ENCODE measurements around the gene CFAP206.

CFAP206 gene

DNA sequence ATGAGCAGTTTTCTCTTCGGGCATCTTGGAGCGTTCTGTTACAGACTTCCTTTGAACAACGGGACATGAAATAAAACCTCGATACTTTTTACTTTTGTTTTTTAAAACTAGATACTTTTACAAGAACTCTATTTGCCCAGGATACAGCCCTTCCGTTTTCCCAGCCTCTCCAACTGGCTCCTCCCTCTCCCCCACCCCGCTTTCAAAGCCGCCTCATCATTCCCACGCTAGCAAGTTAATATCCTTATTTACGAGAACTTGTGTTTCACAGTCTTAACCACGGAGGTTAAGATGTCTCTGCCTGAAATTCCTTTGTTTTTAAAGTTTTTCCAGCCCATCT, 241 bp upstream of the CFAP206 start:
- TF ChIP-seq, protein P1, sequence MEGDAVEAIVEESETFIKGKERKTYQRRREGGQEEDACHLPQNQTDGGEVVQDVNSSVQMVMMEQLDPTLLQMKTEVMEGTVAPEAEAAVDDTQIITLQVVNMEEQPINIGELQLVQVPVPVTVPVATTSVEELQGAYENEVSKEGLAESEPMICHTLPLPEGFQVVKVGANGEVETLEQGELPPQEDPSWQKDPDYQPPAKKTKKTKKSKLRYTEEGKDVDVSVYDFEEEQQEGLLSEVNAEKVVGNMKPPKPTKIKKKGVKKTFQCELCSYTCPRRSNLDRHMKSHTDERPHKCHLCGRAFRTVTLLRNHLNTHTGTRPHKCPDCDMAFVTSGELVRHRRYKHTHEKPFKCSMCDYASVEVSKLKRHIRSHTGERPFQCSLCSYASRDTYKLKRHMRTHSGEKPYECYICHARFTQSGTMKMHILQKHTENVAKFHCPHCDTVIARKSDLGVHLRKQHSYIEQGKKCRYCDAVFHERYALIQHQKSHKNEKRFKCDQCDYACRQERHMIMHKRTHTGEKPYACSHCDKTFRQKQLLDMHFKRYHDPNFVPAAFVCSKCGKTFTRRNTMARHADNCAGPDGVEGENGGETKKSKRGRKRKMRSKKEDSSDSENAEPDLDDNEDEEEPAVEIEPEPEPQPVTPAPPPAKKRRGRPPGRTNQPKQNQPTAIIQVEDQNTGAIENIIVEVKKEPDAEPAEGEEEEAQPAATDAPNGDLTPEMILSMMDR (IDR thresholded peaks at IDR 0.05; ENCODE audit: borderline replicate concordance, control extremely low read depth, extremely low read depth, insufficient read depth, missing control alignments): no peak
- no peak for DNase-seq (ENCODE audit: low spot score)
- in situ Hi-C loops (cut with MboI; ENCODE audit: low sequenced_read_pairs, unreplicated experiment): no loop called here

DNA sequence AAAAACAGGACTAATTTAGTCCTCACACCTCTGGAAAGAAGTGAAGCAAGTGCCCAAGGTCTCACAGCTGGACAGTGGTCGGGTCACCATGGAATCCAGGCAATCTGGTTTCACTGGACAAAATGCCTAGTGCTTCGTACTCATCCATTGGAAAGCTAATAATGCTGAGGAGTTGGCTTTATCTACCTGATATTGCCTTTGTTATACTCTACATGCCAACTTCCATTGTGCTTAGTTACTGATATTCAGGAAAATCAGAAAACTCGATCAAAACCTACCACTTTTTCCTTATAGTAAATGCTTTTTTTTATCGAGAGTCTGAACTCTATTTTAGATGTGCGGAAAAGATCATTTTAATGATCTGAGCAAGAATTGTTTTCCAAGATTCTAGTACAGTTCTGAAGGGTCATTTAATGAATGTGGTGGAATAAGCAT, 966 bp downstream of the CFAP206 start:
- TF ChIP-seq, protein P1 (IDR thresholded peaks at IDR 0.05; ENCODE audit: borderline replicate concordance, control extremely low read depth, extremely low read depth, insufficient read depth, missing control alignments): no peak
- in situ Hi-C loops (cut with MboI; ENCODE audit: low sequenced_read_pairs, unreplicated experiment): no loop called here
- DNase-seq (ENCODE audit: low spot score): no peak

DNA sequence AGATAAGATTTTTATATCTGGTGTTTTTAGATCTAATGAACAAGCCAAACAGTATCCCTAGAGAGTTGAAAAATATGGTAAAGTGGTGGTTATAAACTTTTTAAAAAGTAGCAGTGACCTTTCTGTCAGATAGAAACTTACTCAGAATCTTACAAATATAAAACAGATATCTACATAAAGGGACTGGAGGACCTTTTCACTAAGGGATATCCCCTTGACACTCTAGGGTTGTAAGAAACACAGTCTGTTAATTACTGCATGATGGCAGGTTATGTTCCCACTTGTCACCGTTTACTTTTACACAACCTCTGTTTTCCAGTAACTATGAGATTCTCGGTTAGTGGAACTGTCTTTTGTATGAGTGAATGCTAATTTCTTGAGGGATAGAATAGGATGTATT, 11.5 kb downstream of the CFAP206 start:
- TF ChIP-seq, protein P1 (IDR thresholded peaks at IDR 0.05; ENCODE audit: borderline replicate concordance, control extremely low read depth, extremely low read depth, insufficient read depth, missing control alignments): no peak
- DNase-seq (ENCODE audit: low spot score): no peak
- in situ Hi-C loops (cut with MboI; ENCODE audit: low sequenced_read_pairs, unreplicated experiment): no loop called here

DNA sequence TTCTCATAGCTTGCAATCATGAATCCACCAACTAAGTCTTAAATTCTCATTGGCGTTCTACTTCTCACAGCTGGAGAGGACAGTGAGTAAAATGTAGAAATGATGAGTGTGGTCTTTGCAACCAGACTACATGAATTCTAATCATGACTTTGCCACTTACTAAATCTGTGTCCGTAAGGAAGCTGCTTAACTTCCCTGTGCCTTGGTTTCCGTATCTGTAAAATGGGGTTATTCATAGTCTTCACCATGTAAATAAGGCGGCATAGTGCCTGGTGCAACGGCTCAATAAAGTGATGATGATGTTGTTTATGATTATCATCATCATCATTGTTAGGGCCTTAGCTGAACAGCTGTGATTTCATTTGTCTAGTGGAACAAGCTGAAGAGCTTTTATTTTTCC, 12.6 kb downstream of the CFAP206 start:
- DNase-seq (ENCODE audit: low spot score): no peak
- TF ChIP-seq, protein P1 (IDR thresholded peaks at IDR 0.05; ENCODE audit: borderline replicate concordance, control extremely low read depth, extremely low read depth, insufficient read depth, missing control alignments): no peak
- in situ Hi-C loops (cut with MboI; ENCODE audit: low sequenced_read_pairs, unreplicated experiment): no loop called here

DNA sequence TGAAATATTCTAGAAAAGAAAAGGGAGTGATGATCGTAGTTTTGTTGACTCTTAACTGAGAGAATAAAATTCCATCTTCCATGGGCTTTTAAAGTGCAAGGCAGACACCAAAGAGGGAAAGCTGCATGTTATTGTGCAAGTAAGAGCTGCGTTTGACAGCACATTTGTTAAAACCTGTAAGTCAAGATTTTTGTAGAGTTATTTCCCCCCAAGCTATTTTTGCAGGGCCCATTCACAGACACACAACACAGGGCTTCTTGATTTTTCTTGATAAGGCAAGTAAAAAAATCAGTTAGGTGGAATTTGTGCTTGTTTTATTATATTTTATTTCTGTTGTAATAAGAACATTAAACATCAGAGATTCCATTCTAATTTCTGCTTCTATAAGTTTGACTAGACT, 13.8 kb downstream of the CFAP206 start:
- TF ChIP-seq, protein P1 (IDR thresholded peaks at IDR 0.05; ENCODE audit: borderline replicate concordance, control extremely low read depth, extremely low read depth, insufficient read depth, missing control alignments): no peak
- no peak for DNase-seq (ENCODE audit: low spot score)
- in situ Hi-C loops (cut with MboI; ENCODE audit: low sequenced_read_pairs, unreplicated experiment): no loop called here

DNA sequence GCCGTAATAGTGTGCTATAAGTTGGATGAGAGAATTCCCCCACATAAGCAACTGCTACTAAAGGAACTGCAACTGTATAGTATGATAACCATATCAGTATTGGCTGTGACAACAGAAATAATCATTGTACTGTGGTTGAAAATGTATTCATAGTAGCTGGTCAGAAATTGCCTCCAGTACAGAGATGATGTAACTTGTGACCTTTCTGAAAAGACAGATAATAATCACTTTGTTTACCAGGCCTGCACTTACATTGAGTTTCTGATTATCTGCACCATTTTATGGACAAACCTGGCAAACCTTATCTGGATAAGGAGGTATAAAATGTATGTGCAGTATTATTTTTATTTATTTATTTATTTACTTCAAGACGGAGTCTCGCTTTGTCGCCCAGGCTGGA, 19.0 kb downstream of the CFAP206 start:
- in situ Hi-C loops (cut with MboI; ENCODE audit: low sequenced_read_pairs, unreplicated experiment): no loop called here
- TF ChIP-seq, protein P1 (IDR thresholded peaks at IDR 0.05; ENCODE audit: borderline replicate concordance, control extremely low read depth, extremely low read depth, insufficient read depth, missing control alignments): no peak
- DNase-seq (ENCODE audit: low spot score): no peak

DNA sequence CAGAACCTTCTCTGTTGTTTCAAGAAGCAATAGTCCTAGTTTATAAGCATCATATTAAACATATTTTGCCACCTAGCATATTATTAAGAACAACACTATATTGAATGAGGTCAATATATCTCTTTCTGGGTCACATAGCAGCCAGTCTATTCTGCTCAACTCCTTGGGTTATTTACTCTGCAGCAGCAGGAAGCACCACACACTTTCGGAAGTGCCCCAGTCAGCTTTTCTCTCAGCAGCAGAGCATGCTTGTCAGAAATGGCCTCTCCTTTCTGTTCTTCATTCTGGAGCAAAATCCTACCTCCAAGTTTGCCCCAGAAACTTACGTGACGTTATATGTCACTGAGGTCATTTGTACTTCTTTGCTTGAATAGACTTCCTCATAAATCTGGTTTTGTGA, 22.7 kb downstream of the CFAP206 start:
- in situ Hi-C loops (cut with MboI; ENCODE audit: low sequenced_read_pairs, unreplicated experiment): no loop called here
- TF ChIP-seq, protein P1 (IDR thresholded peaks at IDR 0.05; ENCODE audit: borderline replicate concordance, control extremely low read depth, extremely low read depth, insufficient read depth, missing control alignments): no peak
- no peak for DNase-seq (ENCODE audit: low spot score)
